ENCODE measurements around the gene CD4.
A peak's percentile ranks its signal among the peaks of the same experiment; 100 is the strongest.

Gene CD4

GRCh38 chr12:6817098-6817497 is 27.8 kb downstream of the CD4 start:
- no peak for DNase-seq

- DNase-seq = no peak
Observed at GRCh38 chr12:6817662-6818157, 28.4 kb downstream of the CD4 start.

- no peak for DNase-seq
Observed at GRCh38 chr12:6818222-6818621, 28.9 kb downstream of the CD4 start.

GRCh38 chr12:6818645-6819044 is 29.3 kb downstream of the CD4 start:
- DNase-seq = no peak

GRCh38 chr12:6819106-6820030 is 30.0 kb downstream of the CD4 start:
- no peak for DNase-seq

- no peak for DNase-seq
Observed at GRCh38 chr12:6820166-6820565, 30.8 kb downstream of the CD4 start.

- DNase-seq = peak in 1 of 2 donors; percentile 18
Observed at GRCh38 chr12:6821591-6822425, 32.5 kb downstream of the CD4 start, which contains the start of gene GPR162. TSS of gene GPR162 (plus strand) at chr12:6821821. CDS start at chr12:6823899, 2,078 bp downstream.

GRCh38 chr12:6822426-6823135 is 33.3 kb downstream of the CD4 start:
- no peak for DNase-seq

- no peak for DNase-seq
Observed at GRCh38 chr12:6823182-6824084, 34.1 kb downstream of the CD4 start.

GRCh38 chr12:6824085-6824775 is 34.9 kb downstream of the CD4 start:
- DNase-seq = no peak

- DNase-seq = no peak
Observed at GRCh38 chr12:6824901-6825381, 35.6 kb downstream of the CD4 start.

GRCh38 chr12:6825398-6826124 is 36.2 kb downstream of the CD4 start:
- DNase-seq = peak; percentile 77 to 80

- DNase-seq = no peak
Observed at GRCh38 chr12:6826125-6826733, 36.9 kb downstream of the CD4 start.

- no peak for DNase-seq
Observed at GRCh38 chr12:6826734-6827436, 37.6 kb downstream of the CD4 start.

- peak; percentile 23 to 33 for DNase-seq
Observed at GRCh38 chr12:6827437-6827911, 38.1 kb downstream of the CD4 start.

- peak in 1 of 2 donors; percentile 27 for DNase-seq
Observed at GRCh38 chr12:6827982-6828780, 38.9 kb downstream of the CD4 start, which contains the start of gene P3H3. TSS of gene P3H3 (plus strand) at chr12:6828407. CDS start at chr12:6828441, 34 bp downstream.

- DNase-seq = peak; percentile 25 to 35
Observed at GRCh38 chr12:6828781-6829535, 39.6 kb downstream of the CD4 start.

Data from CD4-positive, alpha-beta T cell treated with Interleukin-1 beta for 1 hour (primary cell).